Rectal smooth muscle tissue (tissue), 1 donor: ENCODE data around the gene FDX2.
A peak's percentile ranks its signal among the peaks of the same experiment; 100 is the strongest.
"Not testable (repeated sequence)": the region's sequence is repeated elsewhere in the genome, so short reads cannot be mapped to it uniquely, and the experiment has no call there.

Source experiments
- H3K27ac ChIP-seq: one replicate; pipeline ENCODE4 v1.7.0; 2013; ENCODE audit warnings: low read depth, low read length, inconsistent platforms
- H3K27me3 ChIP-seq: one replicate; pipeline ENCODE4 v1.7.0; 2013; ENCODE audit warnings: low read length; ENCODE audit not compliant: control insufficient read depth, insufficient read depth
- H3K36me3 ChIP-seq: one replicate; pipeline ENCODE4 v1.7.0; 2013; ENCODE audit warnings: low read length; ENCODE audit not compliant: control insufficient read depth, insufficient read depth
- H3K4me1 ChIP-seq: one replicate; pipeline ENCODE4 v1.7.0; 2013; ENCODE audit warnings: low read length; ENCODE audit not compliant: control insufficient read depth, insufficient read depth
- H3K4me3 ChIP-seq: one replicate; pipeline ENCODE4 v1.7.0; 2013; ENCODE audit warnings: low read length
- H3K9ac ChIP-seq: one replicate; pipeline ENCODE4 v1.7.0; 2013; ENCODE audit warnings: low read length

The FDX2 gene

GRCh38 chr19:10283301-10284064 is 32.3 kb downstream of the FDX2 start:
- peaks cover 3% of the 10 kb centered on the region for H3K36me3 ChIP-seq
- H3K27ac ChIP-seq = no peak overlapping the region
- no peaks in the 10 kb centered on the region for H3K4me1 ChIP-seq
- H3K4me3 ChIP-seq = no peak overlapping the region
- no peak overlapping the region for H3K9ac ChIP-seq
- peaks cover 9% of the 10 kb centered on the region for H3K27me3 ChIP-seq

GRCh38 chr19:10282043-10282442 is 33.8 kb downstream of the FDX2 start:
- H3K4me1 ChIP-seq, H3K9ac ChIP-seq, H3K4me3 ChIP-seq, H3K27me3 ChIP-seq, H3K36me3 ChIP-seq, H3K27ac ChIP-seq: not testable (repeated sequence)

- Histone ChIP-seq H3K36me3 (no peaks in the 10 kb centered on the region), H3K27ac (no peak overlapping the region), H3K27me3 (no peaks in the 10 kb centered on the region), H3K4me3 (no peak overlapping the region), H3K9ac (no peak overlapping the region), H3K4me1 (no peaks in the 10 kb centered on the region)
Measured at GRCh38 chr19:10279737-10280442, 35.9 kb downstream of the FDX2 start.

GRCh38 chr19:10278935-10279334 is 36.9 kb downstream of the FDX2 start:
- H3K9ac ChIP-seq = no peak overlapping the region
- H3K4me3 ChIP-seq = no peak overlapping the region
- no peaks in the 10 kb centered on the region for H3K36me3 ChIP-seq
- no peaks in the 10 kb centered on the region for H3K4me1 ChIP-seq
- no peak overlapping the region for H3K27ac ChIP-seq
- H3K27me3 ChIP-seq = no peaks in the 10 kb centered on the region

GRCh38 chr19:10277795-10278589 is 37.8 kb downstream of the FDX2 start:
- Histone ChIP-seq H3K27me3 (no peaks in the 10 kb centered on the region), H3K27ac (no peak overlapping the region), H3K9ac (no peak overlapping the region), H3K4me3 (no peak overlapping the region), H3K36me3 (no peaks in the 10 kb centered on the region), H3K4me1 (no peaks in the 10 kb centered on the region)

GRCh38 chr19:10274589-10274988 is 41.2 kb downstream of the FDX2 start:
- no peak overlapping the region for H3K4me3 ChIP-seq
- no peak overlapping the region for H3K27ac ChIP-seq
- no peaks in the 10 kb centered on the region for H3K36me3 ChIP-seq
- no peaks in the 10 kb centered on the region for H3K27me3 ChIP-seq
- H3K4me1 ChIP-seq = no peaks in the 10 kb centered on the region
- H3K9ac ChIP-seq = no peak overlapping the region

GRCh38 chr19:10271543-10272086 is 44.2 kb downstream of the FDX2 start:
- H3K4me1 ChIP-seq = no peaks in the 10 kb centered on the region
- H3K4me3 ChIP-seq = peak overlapping the region; percentile 65
- H3K9ac ChIP-seq = no peak overlapping the region
- H3K36me3 ChIP-seq = no peaks in the 10 kb centered on the region
- H3K27me3 ChIP-seq = no peaks in the 10 kb centered on the region
- peak overlapping the region; percentile 52 for H3K27ac ChIP-seq

- peak within 1 kb of the TSS; percentile 16 for H3K9ac ChIP-seq
- H3K27ac ChIP-seq = peak within 1 kb of the TSS; percentile 62
- H3K4me1 ChIP-seq = no peaks in the 10 kb centered on the region
- H3K27me3 ChIP-seq = no peaks in the 10 kb centered on the region
- peak within 1 kb of the TSS; percentile 65 for H3K4me3 ChIP-seq
- no peaks in the 10 kb centered on the region for H3K36me3 ChIP-seq
Measured at GRCh38 chr19:10270616-10271394, 45.0 kb downstream of the FDX2 start, which contains the start of gene ICAM1. Gene ICAM1 (plus strand): TSS chr19:10271120. CDS start chr19:10271160, 40 bp downstream.

- H3K27ac ChIP-seq = peak overlapping the region; percentile 62
- no peaks in the 10 kb centered on the region for H3K27me3 ChIP-seq
- peak overlapping the region; percentile 16 for H3K9ac ChIP-seq
- H3K4me1 ChIP-seq = no peaks in the 10 kb centered on the region
- H3K4me3 ChIP-seq = peak overlapping the region; percentile 65
- H3K36me3 ChIP-seq = no peaks in the 10 kb centered on the region
Measured at GRCh38 chr19:10270180-10270615, 45.6 kb downstream of the FDX2 start.

GRCh38 chr19:10269333-10270179 is 46.3 kb downstream of the FDX2 start:
- no peaks in the 10 kb centered on the region for H3K4me1 ChIP-seq
- H3K9ac ChIP-seq = no peak overlapping the region
- H3K27ac ChIP-seq = peak overlapping the region; percentile 58

GRCh38 chr19:10268071-10268470 is 47.7 kb downstream of the FDX2 start:
- Histone ChIP-seq H3K27me3 (no peaks in the 10 kb centered on the region), H3K36me3 (no peaks in the 10 kb centered on the region), H3K27ac (no peak overlapping the region), H3K9ac (no peak overlapping the region), H3K4me3 (no peak overlapping the region), H3K4me1 (no peaks in the 10 kb centered on the region)

More at GRCh38 chr19:10269333-10270179, 46.3 kb downstream of the FDX2 start:
- Histone ChIP-seq H3K4me3 (peak overlapping the region; percentile 65), H3K27me3 (no peaks in the 10 kb centered on the region), H3K36me3 (no peaks in the 10 kb centered on the region)
